CD8-positive, alpha-beta memory T cell (primary cell): ENCODE measurements around the gene AGPS. TPM values are rescaled to one million over a fixed set of nuclear protein-coding genes. Genes with fewer than 3 reads are reported as not detected.
"Not testable (repeated sequence)": the region's sequence is repeated elsewhere in the genome, so short reads cannot be mapped to it uniquely, and the experiment has no call there.

Experiments
- CTCF ChIA-PET: fragments of 350-600 bp; sonication (Branson Sonifier 250); formaldehyde crosslinking; loops from one replicate; lab custom pipeline; 2021; ENCODE audit warnings: antibody characterized with exemption; lab: Charles Lee
- POLR2A ChIA-PET: fragments of 350-600 bp; sonication (Branson Sonifier 250); formaldehyde crosslinking; loops from one replicate; lab custom pipeline; 2021; ENCODE audit warnings: antibody characterized with exemption; lab: Charles Lee
- DNase-seq, 5 donors: peaks; one replicate each; pipeline versions ENCODE4 v3.0.0 to v3.0.0-alpha.2; 2020 to 2022; ENCODE audit warnings: mixed read lengths in 1 of 5
- H3K27ac ChIP-seq: one replicate; pipeline ENCODE4 v1.7.0; 2013; ENCODE audit warnings: low read depth, mild to moderate bottlenecking, low read length, moderate library complexity
- H3K27me3 ChIP-seq: 2 replicates; pipeline ENCODE4 v1.7.0; 2013; ENCODE audit warnings: low read length, mild to moderate bottlenecking; ENCODE audit not compliant: insufficient read depth, poor library complexity, severe bottlenecking
- H3K36me3 ChIP-seq: 2 replicates; pipeline ENCODE4 v1.7.0; 2013; ENCODE audit warnings: mild to moderate bottlenecking, low read length, moderate library complexity; ENCODE audit not compliant: insufficient read depth
- H3K4me1 ChIP-seq: 2 replicates; pipeline ENCODE4 v1.7.0; 2013; ENCODE audit warnings: mild to moderate bottlenecking, low read length, moderate library complexity; ENCODE audit not compliant: insufficient read depth
- H3K4me3 ChIP-seq: 2 replicates; pipeline ENCODE4 v1.7.0; 2013; ENCODE audit warnings: mild to moderate bottlenecking, low read length
- H3K9me3 ChIP-seq: 2 replicates; pipeline ENCODE4 v1.7.0; 2013; ENCODE audit warnings: mild to moderate bottlenecking, low read length
- H3K27ac Mint-ChIP-seq, 8 donors: one replicate each; pipeline ENCODE4 v1.8.0; 2020 to 2021; ENCODE audit warnings: mixed read lengths in 8 of 8, mild to moderate bottlenecking in 6 of 8, inconsistent platforms in 3 of 8, moderate library complexity in 3 of 8
- H3K27me3 Mint-ChIP-seq, 2 donors: one replicate each; pipeline ENCODE4 v1.8.0; 2020 to 2021; ENCODE audit warnings: mixed read lengths in 2 of 2, mild to moderate bottlenecking in 1 of 2, moderate library complexity in 1 of 2
- H3K36me3 Mint-ChIP-seq, 3 donors: one replicate each; pipeline ENCODE4 v1.8.0; 2020 to 2021; ENCODE audit warnings: mixed read lengths in 3 of 3, inconsistent platforms in 1 of 3, mild to moderate bottlenecking in 1 of 3
- H3K4me1 Mint-ChIP-seq, 3 donors: one replicate each; pipeline ENCODE4 v1.8.0; 2020 to 2021; ENCODE audit warnings: mixed read lengths in 3 of 3, inconsistent platforms in 1 of 3, mild to moderate bottlenecking in 1 of 3
- H3K4me3 Mint-ChIP-seq, 7 donors: one replicate each; pipeline ENCODE4 v1.8.0; 2020 to 2021; ENCODE audit warnings: mixed read lengths in 7 of 7, mild to moderate bottlenecking in 6 of 7, moderate library complexity in 4 of 7, inconsistent platforms in 2 of 7
- H3K9me3 Mint-ChIP-seq, 5 donors: one replicate each; pipeline ENCODE4 v1.8.0; 2020 to 2022; ENCODE audit warnings: mixed read lengths in 5 of 5, mild to moderate bottlenecking in 3 of 5, moderate library complexity in 2 of 5, inconsistent platforms in 1 of 5
- polyA plus RNA-seq: library from polyadenylated mRNA; unstranded; fragments of 300-500 nt; fragmentation: Illumina TruSeq; gene quantifications from one replicate; pipeline ENCODE4 v1.2.3, GENCODE V29; 2021
- total RNA-seq, 2 experiments: library from RNA; stranded (reverse); gene quantifications; one replicate each; pipeline ENCODE4 v1.2.3, GENCODE V29; 2021

The AGPS gene
- total and polyA plus RNA-seq, 3 experiments from 2014 or later = 15.5 to 65.1 (median 64.3) TPM

DNA sequence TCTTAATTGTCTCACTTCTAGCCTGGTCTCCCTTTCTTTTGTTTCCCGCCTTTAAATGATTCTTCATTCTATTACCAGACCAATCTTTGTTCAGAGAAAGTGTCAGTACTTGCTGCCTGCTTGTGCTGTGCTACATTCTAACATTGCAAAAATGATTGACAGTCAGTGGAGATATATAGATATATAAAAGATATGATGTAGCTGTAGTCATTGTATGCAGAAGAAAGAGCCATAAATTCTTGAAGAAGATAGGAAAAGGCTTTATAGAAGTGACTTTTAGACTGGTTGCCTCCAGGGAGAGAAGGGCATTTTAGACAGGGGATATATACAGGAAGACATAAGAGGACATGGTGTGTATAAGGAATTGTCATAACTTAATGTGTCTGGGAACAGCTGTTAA lies 13.6 kb downstream of the AGPS start:
- H3K27me3 Mint-ChIP-seq = no peaks in the 10 kb centered on the region
- Histone ChIP-seq H3K27me3 (no peaks in the 10 kb centered on the region), H3K27ac (no peak overlapping the region), H3K36me3 (no peaks in the 10 kb centered on the region), H3K9me3 (no peaks in the 10 kb centered on the region), H3K4me1 (peaks cover 13% of the 10 kb centered on the region), H3K4me3 (no peak overlapping the region)
- ChIA-PET POLR2A (interaction anchor here (0.6 to 0.7 kb wide), 2 partner anchors 62 to 529 kb away, joined by 4 to 5 read pairs; no protein-coding TSS in a partner anchor), CTCF (interaction anchor here (0.6 to 1.4 kb wide), 3 partner anchors 10 to 15 kb away, joined by 3 to 5 read pairs (median 3); partner anchors contain the start of gene AGPS)
- no peak for DNase-seq
- H3K27ac Mint-ChIP-seq = peak overlapping the region in 2 of 8 donors; percentile 4 to 36
- H3K4me1 Mint-ChIP-seq = peaks cover 51 to 71% (median 63%) of the 10 kb centered on the region in 3 donors
- peaks cover 0 to 2% (median 2%) of the 10 kb centered on the region in 3 donors for H3K36me3 Mint-ChIP-seq
- no peak overlapping the region for H3K4me3 Mint-ChIP-seq
- no peaks in the 10 kb centered on the region for H3K9me3 Mint-ChIP-seq

DNA sequence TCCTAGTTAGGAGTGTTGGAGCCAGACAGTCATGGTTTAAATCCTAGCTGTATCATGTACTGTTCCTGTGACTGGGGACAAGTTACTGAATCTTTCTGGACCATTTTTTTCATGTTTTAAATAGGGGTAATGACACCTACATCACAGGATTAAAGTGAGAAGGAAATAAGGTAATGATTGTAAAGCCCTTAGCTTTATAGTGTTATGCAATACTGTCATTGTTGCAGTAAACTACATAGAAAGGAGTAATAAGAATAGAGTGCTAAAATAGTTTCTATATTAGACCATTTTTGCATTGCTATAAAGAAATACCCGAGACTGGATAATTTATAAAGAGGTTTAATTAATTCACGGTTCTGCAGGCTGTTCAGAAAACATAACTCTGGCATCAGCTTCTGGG lies 14.5 kb downstream of the AGPS start:
- Histone ChIP-seq H3K27ac (no peak overlapping the region), H3K36me3 (no peaks in the 10 kb centered on the region), H3K4me3 (no peak overlapping the region), H3K27me3 (no peaks in the 10 kb centered on the region), H3K9me3 (no peaks in the 10 kb centered on the region), H3K4me1 (peaks cover 13% of the 10 kb centered on the region)
- Mint-ChIP-seq H3K27ac (no peak overlapping the region), H3K27me3 (no peaks in the 10 kb centered on the region), H3K9me3 (no peaks in the 10 kb centered on the region), H3K4me3 (no peak overlapping the region), H3K36me3 (peaks cover 0 to 2% (median 2%) of the 10 kb centered on the region in 3 donors), H3K4me1 (peaks cover 55 to 74% (median 66%) of the 10 kb centered on the region in 3 donors)
- DNase-seq = no peak
- ChIA-PET CTCF (no interaction called here), POLR2A (no interaction called here)

DNA sequence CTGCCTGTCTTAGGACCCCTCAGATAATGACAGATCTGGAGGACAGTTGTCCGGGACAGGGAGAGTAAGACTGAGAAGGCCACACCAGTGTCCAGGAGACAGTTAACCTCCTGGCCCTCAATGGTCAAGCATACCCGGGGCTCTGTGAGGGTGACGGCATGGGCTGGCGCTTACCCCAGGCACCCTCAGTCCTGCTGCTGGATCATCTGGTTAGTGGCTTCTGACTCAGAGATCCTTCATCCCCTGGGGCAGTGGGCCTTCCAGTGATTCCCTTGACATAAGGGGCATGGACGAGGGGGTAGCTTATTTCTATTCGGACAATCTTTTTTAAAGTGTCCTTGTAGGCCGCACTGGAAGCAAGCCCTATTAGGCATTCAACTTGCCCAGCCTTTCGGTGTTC lies 18.1 kb downstream of the AGPS start:
- H3K27ac Mint-ChIP-seq, DNase-seq, H3K27me3 ChIP-seq, H3K4me3 Mint-ChIP-seq, POLR2A ChIA-PET, CTCF ChIA-PET, H3K9me3 ChIP-seq, H3K36me3 Mint-ChIP-seq, H3K27ac ChIP-seq, H3K27me3 Mint-ChIP-seq, H3K4me1 ChIP-seq, H3K4me3 ChIP-seq, H3K36me3 ChIP-seq, H3K9me3 Mint-ChIP-seq: not testable (repeated sequence)
- peaks cover 48 to 70% (median 59%) of the 10 kb centered on the region in 3 donors for H3K4me1 Mint-ChIP-seq

DNA sequence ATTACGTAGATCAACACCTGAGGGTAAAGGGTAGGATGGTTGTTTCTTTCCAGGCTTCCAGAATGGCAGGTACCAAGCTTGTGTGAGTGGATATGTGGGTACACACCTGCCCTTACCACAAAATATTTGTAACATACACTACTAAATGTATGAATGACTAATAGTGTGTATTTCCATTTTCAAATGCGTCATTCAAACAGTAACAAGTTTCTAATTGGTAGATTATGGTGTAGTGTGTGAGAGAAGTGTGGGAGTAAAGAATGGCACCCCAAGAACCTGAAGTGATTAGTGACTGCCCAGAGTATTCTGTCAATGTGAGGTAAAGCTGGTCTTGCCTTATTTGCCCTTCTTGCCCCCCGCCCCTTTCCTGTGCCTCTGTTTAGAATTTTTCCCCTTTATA lies 21.1 kb downstream of the AGPS start:
- no peaks in the 10 kb centered on the region for H3K9me3 Mint-ChIP-seq
- ChIA-PET CTCF (interaction anchor here (4.5 to 5.4 kb wide), 2 partner anchors 79 to 251 kb away, joined by 38 to 54 read pairs; no protein-coding TSS in a partner anchor), POLR2A (no interaction called here)

DNA sequence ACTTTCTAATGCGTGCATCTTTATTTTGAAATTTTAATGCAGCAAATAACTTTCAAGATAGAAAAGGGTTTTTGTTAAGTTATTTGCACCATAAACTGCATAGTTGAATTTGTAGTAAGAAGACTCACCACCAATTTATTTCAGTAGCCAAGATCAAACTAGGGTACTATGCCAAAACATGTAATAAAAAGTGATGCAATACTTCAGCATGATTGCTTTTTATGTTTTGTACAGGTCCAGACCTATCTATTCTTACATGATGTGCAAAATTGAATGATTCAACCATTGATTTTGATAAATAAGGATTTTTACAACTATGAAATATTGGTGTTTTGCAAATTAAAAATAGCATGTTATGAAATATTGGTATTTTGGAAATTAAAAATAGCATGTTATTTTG lies 26.7 kb downstream of the AGPS start:
- Mint-ChIP-seq H3K4me3 (no peak overlapping the region), H3K27me3 (no peaks in the 10 kb centered on the region), H3K9me3 (no peaks in the 10 kb centered on the region), H3K27ac (peak overlapping the region in 1 of 8 donors; percentile 33), H3K4me1 (peaks cover 24 to 56% (median 49%) of the 10 kb centered on the region in 3 donors), H3K36me3 (peaks cover 6 to 16% (median 16%) of the 10 kb centered on the region in 3 donors)
- no peaks in the 10 kb centered on the region for H3K4me1 ChIP-seq
- DNase-seq = no peak
- POLR2A ChIA-PET = no interaction called here
- no peaks in the 10 kb centered on the region for H3K9me3 ChIP-seq
- H3K36me3 ChIP-seq = no peaks in the 10 kb centered on the region
- CTCF ChIA-PET = interaction anchor here (0.9 kb wide), 1 partner anchor 86 kb away, joined by 3 read pairs; no protein-coding TSS in a partner anchor
- H3K27me3 ChIP-seq = no peaks in the 10 kb centered on the region
- H3K4me3 ChIP-seq = no peak overlapping the region
- no peak overlapping the region for H3K27ac ChIP-seq

More for the DNA sequence above, 21.1 kb downstream of the AGPS start:
- Mint-ChIP-seq H3K36me3 (peaks cover 0 to 1% (median 0%) of the 10 kb centered on the region in 3 donors), H3K27ac (peak overlapping the region in 3 of 8 donors; percentile 2 to 21 (median 8)), H3K4me1 (peaks cover 30 to 56% (median 41%) of the 10 kb centered on the region in 3 donors), H3K27me3 (no peaks in the 10 kb centered on the region), H3K4me3 (no peak overlapping the region)
- no peak for DNase-seq
- Histone ChIP-seq H3K27me3 (no peaks in the 10 kb centered on the region), H3K4me3 (no peak overlapping the region), H3K36me3 (no peaks in the 10 kb centered on the region), H3K9me3 (no peaks in the 10 kb centered on the region), H3K4me1 (no peaks in the 10 kb centered on the region), H3K27ac (no peak overlapping the region)

DNA sequence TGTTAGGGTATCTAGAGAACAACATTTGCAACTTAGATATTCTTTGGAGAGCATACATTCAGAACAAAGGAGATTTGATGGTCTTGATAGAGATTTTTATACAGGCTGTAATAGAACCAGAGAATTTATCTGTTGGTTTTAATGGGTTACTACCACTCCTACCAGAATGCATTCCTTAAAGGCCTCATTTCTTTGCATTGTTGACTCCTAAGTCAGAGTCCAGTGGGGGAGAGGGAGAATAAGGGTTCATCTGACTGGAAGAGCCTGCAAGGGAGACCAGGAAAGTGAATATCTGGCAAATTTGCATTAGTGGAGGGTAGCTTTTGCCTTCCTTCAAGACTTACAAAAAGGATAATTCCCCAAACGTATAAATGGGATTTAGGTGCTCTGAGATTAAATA lies 29.7 kb downstream of the AGPS start:
- no peaks in the 10 kb centered on the region for H3K27me3 ChIP-seq
- no peak overlapping the region for H3K27ac ChIP-seq
- no peak for DNase-seq
- Mint-ChIP-seq H3K4me3 (no peak overlapping the region), H3K4me1 (peaks cover 30 to 57% (median 51%) of the 10 kb centered on the region in 3 donors), H3K36me3 (peaks cover 31 to 42% (median 34%) of the 10 kb centered on the region in 3 donors), H3K9me3 (peaks cover 5 to 18% (median 12%) of the 10 kb centered on the region in 5 donors), H3K27ac (no peak overlapping the region), H3K27me3 (no peaks in the 10 kb centered on the region)
- H3K36me3 ChIP-seq = no peaks in the 10 kb centered on the region
- POLR2A ChIA-PET = no interaction called here
- peaks cover 6% of the 10 kb centered on the region for H3K9me3 ChIP-seq
- H3K4me3 ChIP-seq = no peak overlapping the region
- no peaks in the 10 kb centered on the region for H3K4me1 ChIP-seq
- CTCF ChIA-PET = no interaction called here

DNA sequence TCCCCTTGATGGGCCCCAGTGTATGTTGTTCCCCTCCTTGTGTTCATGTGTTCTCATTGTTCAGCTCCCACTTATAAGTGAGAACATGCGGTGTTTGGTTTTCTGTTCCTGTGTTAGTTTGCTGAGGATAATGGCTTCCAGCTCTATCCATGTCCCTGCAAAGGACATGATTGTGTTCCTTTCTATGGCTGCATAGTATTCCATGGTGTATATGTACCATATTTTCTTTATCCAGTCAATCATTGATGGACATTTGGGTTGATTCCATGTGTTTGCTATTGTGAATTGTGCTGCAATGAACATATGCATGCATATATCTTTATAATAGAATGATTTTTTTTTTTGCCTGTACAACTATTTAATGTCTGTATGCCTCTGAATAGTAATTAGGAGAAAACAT lies 31.5 kb downstream of the AGPS start:
- DNase-seq, POLR2A ChIA-PET, H3K36me3 ChIP-seq, H3K4me3 ChIP-seq, H3K27me3 ChIP-seq, H3K27ac ChIP-seq, H3K27me3 Mint-ChIP-seq, H3K27ac Mint-ChIP-seq, H3K4me3 Mint-ChIP-seq, H3K4me1 ChIP-seq: not testable (repeated sequence)
- CTCF ChIA-PET = interaction anchor here (1.1 kb wide), 1 partner anchor 10 kb away, joined by 4 read pairs; no protein-coding TSS in a partner anchor
- peaks cover 12% of the 10 kb centered on the region for H3K9me3 ChIP-seq
- H3K4me1 Mint-ChIP-seq = peaks cover 34 to 63% (median 58%) of the 10 kb centered on the region in 3 donors
- H3K36me3 Mint-ChIP-seq = peaks cover 50 to 60% (median 51%) of the 10 kb centered on the region in 3 donors
- peaks cover 15 to 37% (median 29%) of the 10 kb centered on the region in 5 donors for H3K9me3 Mint-ChIP-seq

DNA sequence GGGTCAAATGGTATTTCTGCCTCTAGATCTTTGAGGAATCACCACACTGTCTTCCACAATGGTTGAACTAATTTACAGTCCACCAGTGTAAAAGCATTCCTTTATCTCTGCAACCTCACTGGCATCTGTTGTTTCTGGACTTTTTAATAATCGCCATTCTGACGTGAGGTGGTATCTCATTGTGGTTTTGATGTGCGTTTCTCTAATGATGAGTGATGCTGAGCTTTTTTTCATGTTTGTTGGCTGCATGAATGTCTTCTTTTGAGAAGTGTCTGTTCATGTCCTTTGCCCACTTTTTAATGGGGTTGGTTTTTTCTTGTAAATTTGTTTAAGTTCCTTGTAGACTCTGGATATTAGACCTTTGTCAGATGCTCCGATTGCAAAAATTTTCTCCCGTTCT lies 32.0 kb downstream of the AGPS start:
- peaks cover 34 to 60% (median 54%) of the 10 kb centered on the region in 3 donors for H3K4me1 Mint-ChIP-seq
- H3K27me3 ChIP-seq, H3K4me3 Mint-ChIP-seq, H3K36me3 ChIP-seq, H3K27me3 Mint-ChIP-seq, CTCF ChIA-PET, H3K4me3 ChIP-seq, DNase-seq, H3K27ac ChIP-seq, H3K4me1 ChIP-seq, POLR2A ChIA-PET: not testable (repeated sequence)
- peak overlapping the region in 1 of 8 donors; percentile 52 for H3K27ac Mint-ChIP-seq
- peaks cover 15 to 40% (median 32%) of the 10 kb centered on the region in 5 donors for H3K9me3 Mint-ChIP-seq
- H3K9me3 ChIP-seq = peaks cover 12% of the 10 kb centered on the region
- H3K36me3 Mint-ChIP-seq = peaks cover 54 to 65% (median 54%) of the 10 kb centered on the region in 3 donors
